Stromal cell of bone marrow (primary cell): ENCODE measurements around the gene AXIN1.
"Not testable (repeated sequence)": the region's sequence is repeated elsewhere in the genome, so short reads cannot be mapped to it uniquely, and the experiment has no call there.

ENCODE experiments used
- DNase-seq: peaks from one replicate; pipeline ENCODE4 v3.0.0-alpha.2; 2012; ENCODE audit warnings: low read depth

The AXIN1 gene

DNA sequence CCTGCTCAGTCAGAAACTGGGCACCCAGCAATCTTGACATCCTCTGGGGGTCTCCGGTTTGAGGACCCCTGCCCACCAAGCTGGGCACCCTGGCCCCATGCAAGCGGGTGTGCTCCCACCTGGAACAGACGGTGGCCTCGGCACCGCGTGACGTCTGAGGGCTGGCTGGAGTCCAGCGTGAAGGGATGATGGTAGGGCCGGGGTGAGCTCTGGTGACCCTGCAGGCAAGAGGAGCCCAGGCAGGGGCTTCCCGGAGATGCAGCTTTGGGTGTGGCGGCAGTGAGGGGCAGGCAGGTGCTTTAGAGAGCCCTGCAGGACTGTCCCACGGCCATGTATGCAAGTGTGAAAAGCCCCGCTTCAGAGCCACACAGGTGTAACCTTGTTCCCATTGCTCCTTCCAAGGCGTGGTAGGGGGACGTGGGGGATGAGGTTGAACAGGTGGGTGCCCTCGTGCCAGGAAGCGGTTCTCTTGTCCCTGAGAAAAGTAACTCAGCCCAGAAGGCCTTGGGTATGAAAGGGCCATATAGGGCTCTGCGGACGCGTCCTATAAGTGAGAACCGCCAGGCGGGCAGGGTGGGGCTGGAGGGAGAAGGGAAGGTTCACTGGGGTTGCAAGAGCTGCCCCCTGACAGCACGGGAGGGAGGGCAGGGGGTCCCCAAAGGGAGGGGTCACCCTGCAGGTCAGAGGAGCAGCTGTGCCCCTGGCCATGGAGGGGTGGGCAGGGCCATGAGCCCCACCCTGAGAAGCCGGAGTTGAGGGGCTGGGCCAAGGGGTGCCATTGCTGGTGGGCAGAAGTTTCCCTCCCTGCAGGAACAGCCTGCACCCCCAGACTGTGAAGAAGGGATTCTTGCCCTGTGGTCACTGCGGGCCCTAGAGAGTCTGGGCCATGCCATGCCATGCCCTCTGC, 86.0 kb downstream of the AXIN1 start:
- no peak for DNase-seq

DNA sequence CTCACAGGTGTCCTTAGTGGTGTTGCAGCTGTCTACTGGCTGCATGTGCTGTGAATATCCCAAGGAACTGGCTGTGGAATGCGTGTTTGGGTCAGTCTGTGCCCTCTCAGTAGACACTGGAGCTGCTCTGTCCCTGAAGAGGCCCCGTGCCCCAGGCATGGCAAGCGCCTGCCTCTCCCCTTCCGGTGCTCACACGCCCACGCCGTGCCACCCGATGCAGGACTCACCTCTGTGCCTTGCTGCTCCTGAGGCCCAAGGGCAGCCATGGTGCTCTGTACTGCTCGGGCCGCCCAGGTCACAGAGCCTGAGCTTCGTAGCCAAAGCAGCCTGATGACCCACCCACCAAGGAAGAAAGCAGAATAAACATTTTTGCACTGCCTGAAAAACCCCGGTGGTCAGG, 86.8 kb downstream of the AXIN1 start:
- DNase-seq, result no peak

DNA sequence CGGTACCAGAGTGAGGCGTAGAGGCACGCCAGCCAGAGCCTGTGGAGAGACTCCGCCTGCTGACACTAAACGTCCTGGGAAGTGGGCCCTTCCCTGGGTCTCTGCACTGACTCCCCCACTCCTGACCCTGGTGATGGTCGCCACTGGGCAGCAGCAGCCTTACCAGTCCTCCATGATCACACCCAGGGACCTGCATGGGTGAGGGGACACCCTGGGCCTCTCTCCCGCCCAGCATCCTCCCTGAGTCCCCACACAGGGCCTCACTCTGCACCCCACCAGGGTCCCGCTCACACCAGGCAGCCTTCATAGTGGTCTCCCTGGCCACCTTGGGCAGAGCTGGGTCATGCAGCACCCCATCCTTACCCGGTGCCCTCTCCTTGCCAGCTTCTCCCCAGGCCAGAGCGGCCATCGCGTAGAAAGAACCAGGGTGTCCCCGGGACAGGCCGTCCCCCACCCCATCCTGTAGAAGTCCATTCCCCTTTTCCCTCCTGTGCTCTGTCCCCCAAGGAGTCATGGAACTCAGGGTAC, 87.5 kb downstream of the AXIN1 start:
- DNase-seq, result no peak

DNA sequence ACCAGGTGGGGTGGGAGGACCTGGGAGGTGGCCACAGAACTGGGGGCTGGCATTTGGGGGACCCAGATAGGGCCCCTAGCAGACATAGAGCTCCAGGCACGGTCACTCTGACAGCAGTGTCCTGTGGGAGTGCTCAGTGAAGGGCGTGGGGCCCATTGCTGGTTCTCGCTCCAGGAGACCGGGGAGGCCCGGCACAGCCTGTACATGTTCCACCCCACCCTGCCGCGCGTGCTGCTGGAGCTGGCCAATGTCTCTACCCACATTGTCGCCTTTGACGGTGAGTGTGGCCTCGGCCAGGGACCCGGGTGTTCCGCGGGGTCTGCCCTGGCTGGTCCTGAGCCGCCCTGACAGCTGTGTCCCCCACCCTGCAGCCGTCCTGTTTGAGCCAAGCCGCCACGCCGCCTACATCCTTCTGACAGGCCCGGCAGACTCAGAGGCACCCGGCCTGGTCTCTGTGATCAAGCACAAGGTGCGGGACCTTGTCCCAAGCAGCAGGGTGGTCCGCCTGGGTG, 88.0 kb downstream of the AXIN1 start:
- no peak for DNase-seq

DNA sequence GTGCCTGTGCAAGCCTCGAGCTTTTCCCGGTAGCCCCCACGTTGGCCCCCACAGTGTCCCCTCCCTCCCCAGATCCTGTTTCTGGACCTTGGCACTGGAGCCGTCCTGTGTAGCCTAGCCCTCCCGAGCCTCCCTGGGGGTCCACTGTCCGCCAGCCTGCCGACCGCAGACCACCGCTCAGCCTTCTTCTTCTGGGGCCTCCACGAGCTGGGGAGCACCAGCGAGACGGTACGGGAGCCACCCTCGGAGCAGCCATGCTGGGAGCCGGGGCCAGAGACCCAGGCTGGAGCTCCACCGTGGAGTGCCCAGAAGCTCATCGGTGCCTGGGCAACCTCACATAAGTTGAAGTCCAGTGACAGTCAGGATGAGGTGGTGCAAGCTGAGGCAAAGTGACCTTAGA, 88.6 kb downstream of the AXIN1 start:
- no peak for DNase-seq

DNA sequence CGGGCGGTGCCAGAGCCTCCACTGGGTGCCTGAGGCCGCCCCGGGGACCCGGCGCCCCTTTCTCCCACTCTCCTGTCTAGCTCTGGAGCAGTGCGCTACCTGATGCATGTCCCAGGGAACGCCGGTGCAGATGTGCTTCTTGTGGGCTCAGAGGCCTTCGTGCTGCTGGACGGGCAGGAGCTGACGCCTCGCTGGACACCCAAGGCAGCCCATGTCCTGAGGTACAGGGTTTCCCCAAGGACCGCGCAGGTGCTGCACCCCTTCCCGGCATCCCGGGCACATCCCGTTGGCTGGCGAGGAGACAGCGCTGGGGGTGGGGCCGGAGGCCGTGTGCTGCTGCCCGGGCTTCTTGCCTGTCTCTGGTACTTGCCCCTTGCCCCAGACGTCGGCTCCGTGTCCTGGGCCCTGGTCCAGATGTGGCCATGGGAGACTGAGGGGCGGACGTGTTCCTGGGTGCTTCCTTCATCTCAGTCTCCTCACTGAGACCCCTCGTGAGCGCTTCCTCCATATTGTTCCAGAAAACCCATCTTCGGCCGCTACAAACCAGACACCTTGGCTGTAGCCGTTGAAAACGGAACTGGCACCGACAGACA, 89.2 kb downstream of the AXIN1 start:
- DNase-seq, result no peak

DNA sequence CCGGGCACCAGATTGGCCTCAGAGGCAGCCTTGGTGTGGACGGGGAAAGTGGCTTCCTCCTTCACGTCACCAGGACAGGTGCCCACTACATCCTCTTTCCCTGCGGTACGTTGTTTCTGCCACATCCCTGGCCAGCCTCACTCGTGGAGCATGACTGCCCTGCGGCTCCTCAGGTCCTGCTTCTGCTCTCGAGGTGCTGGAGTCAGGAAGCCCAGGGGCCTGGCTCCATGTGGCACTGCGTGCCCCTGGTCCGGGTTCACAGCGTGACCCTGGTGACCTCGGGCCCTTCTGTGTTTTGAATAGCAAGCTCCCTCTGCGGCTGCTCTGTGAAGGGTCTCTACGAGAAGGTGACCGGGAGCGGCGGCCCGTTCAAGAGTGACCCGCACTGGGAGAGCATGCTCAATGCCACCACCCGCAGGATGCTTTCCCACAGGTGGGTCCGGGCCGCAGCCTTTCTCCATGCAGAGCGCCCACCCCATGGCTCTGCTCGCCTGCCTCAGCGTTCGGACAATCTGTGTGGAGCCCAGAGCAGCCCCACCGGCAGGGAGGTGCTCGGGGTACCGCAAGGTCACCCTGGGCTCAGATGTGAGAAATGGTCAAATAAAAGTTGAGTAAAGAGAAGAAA, 90.3 kb downstream of the AXIN1 start:
- no peak for DNase-seq

DNA sequence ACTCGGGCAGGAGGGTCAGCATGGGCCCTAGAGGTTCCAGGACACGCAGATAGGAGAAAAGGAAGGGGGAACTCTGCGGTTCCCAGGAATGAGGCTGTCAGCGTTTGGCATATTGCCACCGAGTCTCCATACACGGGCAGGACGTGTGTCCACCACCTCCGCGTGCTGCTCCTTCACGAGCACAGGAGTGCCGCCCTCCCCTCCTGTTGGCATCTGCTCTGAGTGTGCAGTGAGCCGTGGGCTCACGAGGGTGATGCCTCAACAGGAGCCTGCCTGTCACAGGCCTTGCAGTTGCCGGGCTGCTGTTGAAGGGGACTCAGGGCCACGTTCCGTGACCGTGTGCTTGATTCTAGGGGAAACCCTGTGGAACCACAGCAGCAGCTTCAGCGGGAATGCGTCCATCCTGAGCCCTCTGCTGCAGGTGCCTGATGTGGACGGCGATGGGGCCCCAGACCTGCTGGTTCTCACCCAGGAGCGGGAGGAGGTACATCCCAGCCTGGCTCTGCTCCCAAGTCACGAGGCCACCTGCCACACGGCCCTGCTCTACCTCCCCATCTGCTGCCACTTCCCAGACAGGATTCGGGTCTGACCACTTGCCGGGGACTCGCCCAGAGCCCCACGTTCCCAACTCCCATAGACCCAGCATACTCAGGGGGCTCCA, 91.4 kb downstream of the AXIN1 start:
- DNase-seq, result no peak

DNA sequence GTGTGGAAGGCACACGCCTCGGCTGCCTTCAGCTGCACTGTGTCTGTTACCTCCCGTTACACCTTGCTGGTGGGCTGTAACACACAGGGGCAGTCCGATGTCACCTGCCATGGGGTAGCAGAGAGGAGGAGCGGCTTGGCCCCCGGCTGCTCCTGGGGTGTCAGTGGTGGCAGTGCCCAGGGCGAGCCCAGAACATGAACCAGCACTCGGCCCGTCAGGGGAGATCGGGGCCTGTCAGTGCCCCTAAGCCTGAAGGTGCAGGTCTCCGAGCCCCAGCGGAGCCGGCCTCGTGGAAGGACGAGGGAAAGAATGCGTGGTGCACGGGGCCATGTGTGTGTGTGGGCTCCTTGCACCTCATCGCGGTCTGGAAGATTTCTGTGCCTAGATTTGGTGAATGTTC, 92.2 kb downstream of the AXIN1 start:
- no peak for DNase-seq

DNA sequence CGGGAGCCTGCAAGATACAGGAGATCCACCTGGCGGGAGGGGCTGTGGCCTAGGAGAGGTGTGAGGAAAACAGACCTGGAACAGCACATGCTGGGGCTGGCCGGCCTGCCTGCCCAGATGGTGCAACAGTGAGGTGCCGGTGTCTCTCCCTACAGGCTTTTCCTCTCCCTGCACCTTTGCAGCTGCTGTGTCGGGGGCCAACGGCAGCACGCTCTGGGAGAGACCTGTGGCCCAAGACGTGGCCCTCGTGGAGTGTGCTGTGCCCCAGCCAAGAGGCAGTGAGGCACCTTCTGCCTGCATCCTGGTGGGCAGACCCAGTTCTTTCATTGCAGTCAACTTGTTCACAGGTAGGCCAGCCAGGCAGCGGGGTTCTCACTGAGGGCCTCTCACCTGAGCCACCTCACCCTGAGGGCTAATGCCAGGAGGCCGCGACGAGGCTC, 92.7 kb downstream of the AXIN1 start:
- DNase-seq, result no peak

DNA sequence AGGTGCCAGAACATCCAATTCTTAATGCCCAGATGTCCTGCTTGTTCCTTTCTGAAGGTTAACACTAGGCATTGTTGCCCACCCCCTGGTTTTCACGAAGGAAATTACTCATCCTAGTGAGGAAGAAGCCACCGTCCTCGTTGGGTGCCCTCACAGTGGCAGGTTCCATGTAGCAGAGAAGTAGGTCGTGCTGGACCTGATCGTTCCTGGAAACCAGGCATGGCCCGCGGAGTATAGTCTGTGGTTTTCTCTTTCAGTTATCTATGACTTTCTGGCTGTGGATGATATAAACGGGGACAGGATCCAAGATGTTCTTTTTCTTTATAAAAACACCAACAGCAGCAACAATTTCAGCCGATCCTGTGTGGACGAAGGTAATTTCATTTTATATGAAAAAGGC, 93.3 kb downstream of the AXIN1 start:
- no peak for DNase-seq

DNA sequence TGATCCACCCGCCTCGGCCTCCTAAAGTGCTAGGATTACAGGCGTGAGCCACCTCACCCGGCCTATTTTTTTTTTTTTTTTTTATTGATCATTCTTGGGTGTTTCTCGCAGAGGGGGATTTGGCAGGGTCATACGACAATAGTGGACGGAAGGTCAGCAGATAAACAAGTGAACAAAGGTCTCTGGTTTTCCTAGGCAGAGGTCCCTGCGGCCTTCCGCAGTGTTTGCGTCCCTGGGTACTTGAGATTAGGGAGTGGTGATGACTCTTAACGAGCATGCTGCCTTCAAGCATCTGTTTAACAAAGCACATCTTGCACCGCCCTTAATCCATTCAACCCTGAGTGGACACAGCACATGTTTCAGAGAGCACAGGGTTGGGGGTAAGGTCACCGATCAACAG, 94.4 kb downstream of the AXIN1 start:
- not testable (repeated sequence) for DNase-seq

DNA sequence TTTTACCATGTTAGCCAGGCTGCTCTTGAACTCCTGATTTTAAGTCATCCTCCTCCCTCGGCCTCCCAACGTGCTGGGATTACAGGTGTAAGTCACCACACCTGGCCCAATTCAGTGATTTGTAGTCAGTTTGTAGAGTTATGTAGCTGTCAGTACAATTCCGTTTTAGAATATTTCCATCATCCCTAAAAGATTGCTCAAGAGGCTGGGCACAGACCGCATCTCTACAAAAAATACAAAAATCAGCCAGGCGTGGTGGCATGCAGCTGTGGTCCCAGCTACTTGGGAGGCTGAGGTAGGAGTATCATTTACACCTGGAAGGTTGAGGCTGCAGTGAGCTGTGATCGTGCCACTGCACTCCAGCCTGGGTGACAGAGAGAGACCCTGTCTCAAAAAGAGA, 97.3 kb downstream of the AXIN1 start:
- DNase-seq, result no peak

DNA sequence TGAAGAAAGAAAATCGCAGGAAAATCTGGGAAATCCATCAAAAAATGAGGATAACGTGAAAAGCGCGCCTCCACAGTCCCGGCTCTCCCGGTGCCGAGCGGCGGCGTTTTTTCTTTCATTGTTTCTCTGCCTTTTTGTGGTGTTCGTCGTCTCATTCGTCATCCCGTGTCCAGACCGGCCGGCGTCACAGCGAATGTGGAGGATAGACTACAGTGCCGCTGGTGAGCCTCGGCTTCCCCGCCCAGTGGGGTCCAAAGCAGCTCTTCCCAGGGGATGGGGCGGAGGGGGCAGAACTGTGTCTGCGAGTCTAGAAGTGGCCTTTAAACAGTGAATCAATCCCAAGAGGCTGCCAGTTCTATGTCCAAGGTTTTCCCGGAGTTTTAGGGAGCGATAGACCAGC, 98.1 kb downstream of the AXIN1 start:
- DNase-seq, result no peak

DNA sequence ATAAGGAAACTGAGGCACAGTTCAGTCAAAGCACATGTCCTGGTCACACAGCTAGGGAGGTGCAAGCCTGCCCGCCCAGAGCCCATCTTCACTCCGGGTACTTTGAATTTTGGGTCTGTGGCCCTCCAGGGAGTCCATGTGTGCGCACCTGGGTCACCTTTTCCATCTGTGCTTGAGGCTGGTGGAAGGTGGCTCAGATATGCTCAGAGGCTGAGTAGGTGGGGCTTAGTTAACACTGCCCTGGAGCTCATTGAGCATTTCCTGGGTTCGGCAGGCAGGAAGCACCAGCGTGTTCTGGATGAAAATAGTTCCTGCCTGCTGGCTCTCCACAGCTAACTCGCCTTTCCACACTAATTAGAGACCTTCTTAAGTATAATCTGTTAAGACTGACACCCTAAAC, 98.7 kb downstream of the AXIN1 start:
- no peak for DNase-seq

DNA sequence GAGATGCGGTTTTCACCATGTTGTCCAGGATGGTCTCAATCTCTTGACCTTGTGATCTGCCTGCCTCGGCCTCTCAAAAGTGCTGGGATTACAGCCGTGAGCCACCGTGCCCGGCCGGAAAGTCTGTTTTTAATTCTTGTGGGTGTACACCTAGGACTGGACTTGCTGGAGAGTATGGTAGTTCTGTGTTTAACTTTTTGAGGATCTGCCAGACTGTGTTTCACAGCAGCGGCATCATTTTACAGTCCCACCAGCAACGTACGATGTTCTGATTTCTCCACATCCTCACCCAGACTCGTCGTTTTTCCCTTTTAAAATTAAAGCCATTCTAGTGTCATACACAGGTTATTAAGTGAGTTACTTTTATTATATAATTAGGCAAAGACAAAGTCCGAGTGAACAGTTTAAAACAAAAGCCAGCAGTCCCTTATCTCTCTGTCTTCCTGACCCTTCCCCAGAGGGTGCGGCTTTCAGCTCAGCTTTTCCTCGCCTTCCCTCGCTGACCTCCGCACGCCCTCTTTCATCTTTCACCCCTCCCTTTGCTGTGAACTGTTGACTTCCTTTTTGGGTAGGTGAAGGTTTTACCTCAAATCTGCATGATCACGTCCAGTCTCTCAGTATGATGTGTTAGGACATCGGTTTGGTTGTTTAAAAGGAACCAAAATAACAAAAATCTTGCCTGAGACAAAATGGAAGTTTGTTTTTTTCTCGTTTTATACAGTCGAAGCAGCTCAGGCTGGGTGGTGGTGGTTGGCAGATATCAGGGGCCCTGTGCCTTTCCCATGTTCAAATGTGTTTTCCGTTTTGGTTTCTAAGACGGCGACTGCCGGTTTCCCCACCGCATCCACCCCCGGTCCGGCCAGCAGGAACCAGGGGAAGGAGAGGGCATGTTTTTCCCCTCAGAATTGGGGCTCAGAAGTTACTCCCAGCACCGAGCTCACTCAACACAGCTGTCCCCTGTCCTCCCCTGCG, 99.9 kb downstream of the AXIN1 start:
- no peak for DNase-seq

DNA sequence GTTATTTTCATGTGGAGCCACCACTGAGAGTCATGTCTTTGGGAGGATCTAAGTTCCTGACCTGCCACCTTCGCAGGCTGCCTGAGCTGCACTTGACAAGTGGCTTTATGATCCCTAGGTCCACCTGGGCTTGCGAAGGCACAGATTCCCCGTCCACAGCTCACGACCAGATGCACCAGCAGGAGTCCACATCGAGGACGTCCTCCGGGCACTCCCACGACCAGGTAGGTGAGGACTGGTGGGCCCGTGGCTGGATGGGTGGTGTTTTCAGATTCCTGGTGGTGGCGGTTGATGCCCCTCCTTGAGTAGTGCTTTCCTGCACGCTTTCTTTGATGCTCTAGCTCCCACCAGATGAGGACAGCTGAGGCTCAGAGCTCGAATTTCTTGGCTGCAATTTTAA, 103.1 kb downstream of the AXIN1 start:
- DNase-seq, result no peak

DNA sequence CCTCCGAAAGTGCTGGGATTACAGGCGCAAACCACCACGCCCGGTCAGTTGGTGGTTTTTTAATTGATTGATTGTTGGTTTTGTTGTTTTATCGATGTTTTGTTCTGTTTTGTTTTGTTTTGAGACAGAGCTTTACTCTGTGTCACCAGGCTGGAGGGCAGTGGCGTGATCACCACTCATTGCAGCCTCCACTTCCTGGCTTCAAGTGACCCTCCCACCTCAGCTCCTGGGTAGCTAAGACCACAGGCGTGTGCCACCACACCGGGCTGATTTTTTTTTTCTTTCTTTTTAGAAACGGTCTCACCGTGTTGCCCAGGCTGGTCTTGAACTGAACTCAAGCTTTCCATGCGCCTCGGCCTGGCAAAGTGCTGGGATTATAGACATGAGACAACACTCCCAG, 105.5 kb downstream of the AXIN1 start:
- DNase-seq, result no peak

DNA sequence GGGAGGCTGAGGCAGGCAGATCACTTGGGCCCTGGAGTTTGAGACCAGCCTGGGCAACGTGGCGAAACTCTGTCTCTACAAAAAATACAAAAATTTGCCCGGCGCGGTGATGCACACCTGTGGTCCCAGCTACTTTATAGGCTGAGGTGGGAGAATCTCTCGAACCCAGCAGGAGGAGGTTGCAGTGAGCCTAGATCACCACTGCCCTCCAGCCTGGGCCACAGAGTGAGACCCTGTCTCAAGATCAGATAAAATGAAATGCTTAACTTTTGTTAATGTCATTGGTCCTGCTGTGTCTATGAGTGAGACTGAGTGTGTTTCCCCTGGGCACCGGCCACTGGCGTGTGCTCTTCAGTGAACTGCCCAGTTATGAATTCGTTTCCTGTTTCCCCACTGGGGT, 107.4 kb downstream of the AXIN1 start:
- DNase-seq, result no peak

DNA sequence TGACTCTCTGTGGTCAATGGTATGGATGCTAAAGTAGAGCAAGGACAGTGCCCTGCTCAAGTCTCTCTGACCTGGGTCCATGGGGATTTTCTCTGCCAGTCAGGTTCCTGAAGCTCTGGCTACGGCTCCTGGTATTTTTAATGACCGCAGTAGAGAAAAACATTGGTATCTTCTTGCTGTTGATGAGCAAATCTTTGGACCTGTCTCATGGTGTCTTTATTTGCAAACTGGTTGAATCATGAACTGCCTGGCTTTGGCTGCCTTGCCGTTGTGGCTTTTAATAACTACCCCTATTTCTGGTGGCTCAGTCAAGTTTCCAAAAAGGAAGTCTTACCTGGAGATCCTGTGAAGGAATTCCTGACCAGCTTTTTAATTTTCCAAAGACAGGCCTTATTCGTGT, 109.2 kb downstream of the AXIN1 start:
- DNase-seq, result no peak

DNA sequence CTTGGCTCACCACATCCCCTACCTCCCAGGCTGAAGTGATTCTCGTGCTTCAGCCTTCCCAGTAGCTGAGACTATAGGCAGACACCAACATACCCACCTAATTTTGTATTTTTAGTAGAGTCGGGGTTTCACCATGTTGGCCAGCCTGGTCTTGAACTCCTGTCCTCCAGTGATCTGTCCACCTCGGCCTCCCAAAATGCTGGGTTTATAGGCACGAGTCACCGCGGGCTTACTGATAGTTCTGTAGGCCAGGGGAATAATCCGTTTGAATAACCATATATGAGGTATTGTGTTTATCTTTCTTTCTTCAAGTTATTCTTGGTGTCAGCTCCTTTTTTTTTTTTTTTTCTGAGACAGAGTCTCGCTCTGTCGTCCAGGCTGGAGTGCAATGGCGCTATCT, 110.2 kb downstream of the AXIN1 start:
- no peak for DNase-seq
